Measurements from ENCODE around the gene TLE2.
A peak's percentile ranks its signal among the peaks of the same experiment; 100 is the strongest.

Gene TLE2

GRCh38 chr19:2957160-2957559, 71.9 kb downstream of the TLE2 start:
- Histone ChIP-seq H4K20me1 (ENCODE audit: low read depth, low read length) (no peaks in the 10 kb centered on the region), H3K9me3 (ENCODE audit: insufficient read depth, low read length) (no peaks in the 10 kb centered on the region), H3K4me2 (ENCODE audit: low read depth, low read length, poor library complexity, severe bottlenecking) (no peak overlapping the region), H3K9me2 (replicated peaks; ENCODE audit: insufficient read depth, low read length) (no peaks in the 10 kb centered on the region), H3K4me3 (ENCODE audit: insufficient read depth, low read length, poor library complexity, severe bottlenecking) (no peak overlapping the region), H3K9ac (ENCODE audit: low read length) (no peak overlapping the region), H3K27me3 (ENCODE audit: low read length) (no peaks in the 10 kb centered on the region), H3K79me2 (ENCODE audit: insufficient read depth, low read length) (no peaks in the 10 kb centered on the region), H3K27ac (ENCODE audit: low read depth, low read length) (no peak overlapping the region), H3K36me3 (ENCODE audit: low read length) (no peaks in the 10 kb centered on the region), H3F3A (ENCODE audit: insufficient read depth) (no peaks in the 10 kb centered on the region), H2AFZ (ENCODE audit: low read depth, low read length, severe bottlenecking) (no peak overlapping the region)
- no peak for TF ChIP-seq CTCF (IDR thresholded peaks at IDR 0.05; ENCODE audit: insufficient read depth, low read length, poor library complexity, severe bottlenecking)
- no peak for TF ChIP-seq EZH2phosphoT487 (conservative IDR thresholded peaks at IDR 0.05; ENCODE audit: low read length)

GRCh38 chr19:2952953-2953481, 76.1 kb downstream of the TLE2 start:
- H3K9ac ChIP-seq (ENCODE audit: low read length): no peak overlapping the region
- no peak overlapping the region for H3K4me3 ChIP-seq (ENCODE audit: insufficient read depth, low read length, poor library complexity, severe bottlenecking)
- no peaks in the 10 kb centered on the region for H3K36me3 ChIP-seq (ENCODE audit: low read length)
- H4K20me1 ChIP-seq (ENCODE audit: low read depth, low read length): no peaks in the 10 kb centered on the region
- TF ChIP-seq EZH2phosphoT487 (conservative IDR thresholded peaks at IDR 0.05; ENCODE audit: low read length) (no peak), CTCF (IDR thresholded peaks at IDR 0.05; ENCODE audit: insufficient read depth, low read length, poor library complexity, severe bottlenecking) (no peak)
- peaks cover 10% of the 10 kb centered on the region for H3K79me2 ChIP-seq (ENCODE audit: insufficient read depth, low read length)
- no peaks in the 10 kb centered on the region for H3K27me3 ChIP-seq (ENCODE audit: low read length)
- H2AFZ ChIP-seq (ENCODE audit: low read depth, low read length, severe bottlenecking): no peak overlapping the region
- 0 out of 2 replicates have a peak, but pooled peaks cover 2% of the 10 kb centered on the region for H3F3A ChIP-seq (ENCODE audit: insufficient read depth)
- no peaks in the 10 kb centered on the region for H3K9me2 ChIP-seq (replicated peaks; ENCODE audit: insufficient read depth, low read length)
- no peak overlapping the region for H3K4me2 ChIP-seq (ENCODE audit: low read depth, low read length, poor library complexity, severe bottlenecking)
- no peaks in the 10 kb centered on the region for H3K9me3 ChIP-seq (ENCODE audit: insufficient read depth, low read length)
- H3K27ac ChIP-seq (ENCODE audit: low read depth, low read length): no peak overlapping the region

DNA sequence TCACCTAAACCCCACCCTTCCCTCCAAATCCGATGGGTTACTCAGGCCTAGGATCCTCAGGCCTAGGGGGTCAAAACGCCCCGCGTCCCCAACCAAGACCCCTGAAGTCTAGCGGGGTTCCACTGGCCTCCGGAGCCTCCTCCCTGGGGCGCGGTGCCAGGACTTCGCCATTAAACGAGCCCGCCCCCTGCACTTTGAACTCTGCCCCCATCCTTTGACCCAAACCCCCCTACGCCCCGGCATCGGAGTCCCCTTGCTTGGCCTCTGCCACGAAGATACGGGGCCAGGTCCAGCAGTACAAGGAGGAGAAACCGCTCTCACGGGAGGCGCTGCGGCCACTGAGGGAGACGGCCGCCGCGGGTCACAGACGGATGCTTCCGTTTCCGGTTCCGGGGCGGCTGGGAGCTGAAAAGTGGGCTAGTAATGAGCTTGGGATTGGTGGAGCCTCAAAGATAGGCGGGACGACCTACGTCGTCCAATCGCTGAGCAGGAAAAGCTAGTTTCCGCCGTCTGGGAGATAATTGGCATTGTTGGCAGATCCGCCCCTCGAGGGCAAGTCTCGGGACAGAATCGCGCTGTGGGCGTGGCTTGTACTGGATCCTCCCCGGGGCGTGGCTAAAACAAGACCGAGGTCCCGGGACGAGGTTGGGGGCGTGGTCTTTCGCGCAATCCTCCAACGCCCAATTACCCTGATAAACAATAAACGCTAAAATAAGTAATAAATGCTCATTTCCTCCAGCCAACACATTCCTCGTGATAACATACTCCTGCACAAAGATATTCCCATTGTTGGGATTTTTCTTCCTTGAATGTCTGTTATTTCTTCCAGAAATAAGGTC, 78.6 kb downstream of the TLE2 start:
- Histone ChIP-seq H3K79me2 (ENCODE audit: insufficient read depth, low read length) (peaks cover 10% of the 10 kb centered on the region), H3F3A (ENCODE audit: insufficient read depth) (0 out of 2 replicates have a peak, but pooled peaks cover 2% of the 10 kb centered on the region), H3K9me2 (replicated peaks; ENCODE audit: insufficient read depth, low read length) (no peaks in the 10 kb centered on the region), H3K9ac (ENCODE audit: low read length) (peak overlapping the region; percentile 76), H3K4me2 (ENCODE audit: low read depth, low read length, poor library complexity, severe bottlenecking) (peak overlapping the region; percentile 65), H3K27ac (ENCODE audit: low read depth, low read length) (peak overlapping the region; percentile 43), H2AFZ (ENCODE audit: low read depth, low read length, severe bottlenecking) (peak overlapping the region; percentile 46), H4K20me1 (ENCODE audit: low read depth, low read length) (no peaks in the 10 kb centered on the region), H3K36me3 (ENCODE audit: low read length) (no peaks in the 10 kb centered on the region), H3K9me3 (ENCODE audit: insufficient read depth, low read length) (no peaks in the 10 kb centered on the region), H3K27me3 (ENCODE audit: low read length) (no peaks in the 10 kb centered on the region), H3K4me3 (ENCODE audit: insufficient read depth, low read length, poor library complexity, severe bottlenecking) (peak overlapping the region; percentile 73)
- no peak for TF ChIP-seq EZH2phosphoT487 (conservative IDR thresholded peaks at IDR 0.05; ENCODE audit: low read length)
- no peak for TF ChIP-seq CTCF (IDR thresholded peaks at IDR 0.05; ENCODE audit: insufficient read depth, low read length, poor library complexity, severe bottlenecking)

Measured in SU-DHL-6 (cell line).